HS-5 (cell line): ENCODE data around the gene DPM1.
"Not testable (repeated sequence)": the region's sequence is repeated elsewhere in the genome, so short reads cannot be mapped to it uniquely, and the experiment has no call there.

Source experiments
- DNase-seq: peaks from one replicate; pipeline ENCODE4 v3.0.0-alpha.2; 2012; ENCODE audit warnings: low read depth

DPM1 gene

GRCh38 chr20:50978533-50978932, 20.2 kb upstream of the DPM1 start:
- DNase-seq = not testable (repeated sequence)

DNA sequence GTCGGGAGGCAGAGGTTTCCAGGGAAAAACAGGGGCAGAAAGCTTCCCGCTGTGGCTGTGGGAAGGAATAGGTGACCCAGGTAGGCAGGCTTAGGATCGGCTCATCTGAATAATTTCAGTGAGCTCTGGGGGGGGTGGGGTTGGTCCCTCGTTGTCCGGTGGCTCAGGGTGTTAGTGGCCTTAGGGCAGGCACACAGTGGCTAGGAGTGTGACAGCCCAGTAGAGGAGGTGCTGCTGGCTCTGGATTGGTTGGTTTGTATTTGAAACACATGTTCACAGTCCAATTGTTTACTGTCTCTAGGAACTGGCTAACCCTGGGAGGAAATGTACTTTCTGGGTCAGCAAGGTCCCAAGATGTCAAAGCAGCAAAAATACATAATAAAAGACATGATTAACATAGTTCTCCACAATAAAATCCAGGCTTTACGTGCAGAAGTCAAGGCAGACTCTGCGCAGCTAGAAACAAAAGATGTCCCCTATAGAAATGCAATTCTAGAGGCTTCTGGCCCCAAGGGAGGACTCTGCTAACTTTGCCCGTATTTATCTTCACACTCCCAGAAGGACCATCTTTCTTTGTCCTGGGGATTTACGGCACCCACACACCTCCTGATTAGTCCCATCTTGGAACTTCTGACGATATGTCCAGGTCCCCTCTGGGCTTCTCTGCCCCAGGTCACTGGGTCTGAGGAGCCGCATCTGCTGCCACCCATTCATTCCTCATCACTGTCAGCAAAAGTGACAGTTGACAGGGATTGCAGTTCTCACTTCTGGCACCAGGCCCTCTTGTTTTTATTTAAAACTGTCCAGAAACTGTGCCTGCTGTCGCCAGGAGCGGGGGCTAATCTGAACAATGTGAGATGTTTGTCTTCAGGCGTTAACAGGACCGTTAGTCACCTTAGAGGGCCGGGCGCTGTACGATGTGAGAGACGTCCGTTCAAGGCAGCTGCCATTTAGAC, 19.0 kb upstream of the DPM1 start:
- no peak for DNase-seq

DNA sequence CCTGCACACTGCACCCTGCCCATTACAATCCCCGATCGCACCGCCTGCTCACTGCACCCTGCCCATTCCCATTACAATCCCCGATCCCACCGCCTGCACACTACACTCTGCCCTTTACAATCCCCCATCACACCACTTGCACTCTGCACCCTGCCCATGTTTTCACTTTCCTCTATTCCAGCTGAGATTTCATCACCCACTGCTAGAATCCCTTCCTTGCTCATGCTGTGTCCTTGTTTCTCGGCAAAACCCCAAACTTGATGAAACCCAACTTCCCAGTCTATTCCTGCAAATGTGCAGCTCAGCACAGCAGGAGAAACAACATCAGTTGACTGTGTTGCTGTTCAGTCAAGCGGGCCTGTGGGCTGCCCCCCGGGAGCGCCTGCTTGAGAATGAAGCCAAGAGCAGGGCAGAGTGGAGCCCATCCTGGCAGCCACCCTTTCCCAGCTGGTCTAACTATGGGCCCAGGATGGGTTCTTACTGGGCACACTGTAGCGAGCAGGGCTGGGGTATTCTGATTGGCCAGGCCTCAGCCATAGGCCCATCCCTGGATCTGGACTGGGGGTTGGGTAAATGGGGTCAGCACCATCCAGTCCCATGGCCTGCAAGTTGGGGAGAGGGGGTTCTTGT, 17.5 kb upstream of the DPM1 start:
- no peak for DNase-seq

GRCh38 chr20:50969912-50970311, 11.6 kb upstream of the DPM1 start:
- DNase-seq = no peak

DNA sequence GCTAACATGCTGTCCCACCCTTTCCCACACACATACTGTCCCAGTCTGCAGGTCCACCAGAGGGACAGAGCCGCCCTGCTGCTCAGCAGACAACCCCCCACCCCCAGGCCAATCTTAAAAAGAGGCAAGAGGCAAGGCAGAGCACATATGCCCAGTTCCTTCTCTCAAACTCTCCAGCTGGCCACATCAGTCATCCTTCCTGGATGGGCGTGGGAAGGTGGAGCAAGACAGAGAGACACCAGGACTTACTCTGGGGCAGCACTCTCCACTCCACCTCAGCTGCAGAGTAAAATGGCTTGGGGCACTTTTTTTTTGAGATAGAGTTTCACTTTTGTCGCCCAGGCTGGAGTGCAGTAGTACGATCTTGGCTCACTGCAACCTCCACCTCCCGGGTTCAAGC, 11.1 kb upstream of the DPM1 start:
- no peak for DNase-seq

GRCh38 chr20:50968289-50968688, 10.0 kb upstream of the DPM1 start:
- no peak for DNase-seq

DNA sequence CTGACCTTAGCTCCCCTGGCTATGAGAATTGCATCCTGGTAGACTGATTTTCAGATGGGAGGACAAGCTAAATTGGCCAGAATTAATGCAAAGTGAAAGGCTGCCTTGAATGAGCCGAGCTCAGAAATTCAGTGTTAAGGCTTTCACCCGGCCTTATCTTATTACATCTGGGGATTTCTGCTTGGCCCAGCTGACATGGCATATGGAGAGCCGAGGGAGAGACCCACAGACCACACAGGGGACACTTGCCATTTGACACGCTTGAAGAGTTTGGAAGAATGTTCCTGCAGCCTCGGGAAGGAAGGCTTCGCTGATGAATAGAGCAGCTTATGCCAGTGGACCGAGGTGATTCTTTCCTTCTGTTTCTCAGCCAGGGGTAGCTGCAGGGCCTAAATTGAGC, 9.3 kb upstream of the DPM1 start:
- DNase-seq = no peak

DNA sequence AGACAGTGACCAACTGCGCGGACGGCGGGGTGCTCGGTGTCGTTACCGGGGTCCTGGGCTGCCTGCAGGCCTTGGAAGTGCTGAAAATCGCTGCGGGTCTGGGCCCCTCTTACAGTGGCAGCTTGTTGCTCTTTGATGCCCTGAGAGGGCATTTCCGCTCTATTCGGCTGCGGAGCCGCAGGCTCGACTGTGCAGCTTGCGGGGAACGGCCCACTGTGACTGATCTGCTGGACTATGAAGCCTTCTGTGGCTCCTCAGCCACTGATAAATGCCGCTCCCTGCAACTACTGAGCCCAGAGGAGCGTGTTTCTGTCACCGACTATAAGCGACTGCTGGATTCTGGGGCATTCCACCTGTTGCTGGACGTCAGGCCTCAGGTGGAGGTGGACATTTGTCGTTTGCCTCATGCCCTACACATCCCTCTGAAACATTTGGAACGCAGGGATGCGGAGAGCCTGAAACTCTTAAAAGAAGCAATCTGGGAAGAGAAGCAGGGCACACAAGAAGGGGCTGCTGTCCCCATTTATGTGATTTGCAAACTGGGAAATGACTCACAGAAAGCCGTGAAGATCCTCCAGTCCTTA, 1.3 kb upstream of the DPM1 start:
- no peak for DNase-seq

GRCh38 chr20:50958615-50959542, 547 bp upstream of the DPM1 start, which contains the start of gene MOCS3:
Gene MOCS3, plus strand, starts transcription at chr20:50958818. Its CDS starts 25 bp downstream, at chr20:50958843.
- DNase-seq = peak; percentile 100

DNA sequence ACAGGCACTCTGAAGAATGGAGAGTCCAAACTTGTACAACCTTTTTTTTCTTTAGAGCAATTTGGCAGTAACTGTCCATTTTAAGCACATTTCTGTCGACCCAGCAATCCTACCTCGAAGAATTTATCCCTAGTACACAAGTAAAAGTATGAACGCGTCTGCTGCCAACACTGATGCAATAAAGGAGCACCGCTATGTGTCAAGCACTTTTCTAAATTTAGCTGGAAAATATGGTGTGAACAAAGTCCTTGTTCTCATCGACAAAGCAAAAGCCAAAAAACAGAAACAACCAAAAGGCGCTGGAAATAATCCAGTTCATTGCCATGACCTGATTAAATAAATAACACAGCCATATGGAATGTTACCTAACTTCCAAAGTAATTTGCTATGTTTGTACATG, 1.1 kb downstream of the DPM1 start:
- DNase-seq = peak; percentile 28

- no peak for DNase-seq
These were observed 4.5 kb downstream of the DPM1 start for GRCh38 chr20:50953821-50954220.

DNA sequence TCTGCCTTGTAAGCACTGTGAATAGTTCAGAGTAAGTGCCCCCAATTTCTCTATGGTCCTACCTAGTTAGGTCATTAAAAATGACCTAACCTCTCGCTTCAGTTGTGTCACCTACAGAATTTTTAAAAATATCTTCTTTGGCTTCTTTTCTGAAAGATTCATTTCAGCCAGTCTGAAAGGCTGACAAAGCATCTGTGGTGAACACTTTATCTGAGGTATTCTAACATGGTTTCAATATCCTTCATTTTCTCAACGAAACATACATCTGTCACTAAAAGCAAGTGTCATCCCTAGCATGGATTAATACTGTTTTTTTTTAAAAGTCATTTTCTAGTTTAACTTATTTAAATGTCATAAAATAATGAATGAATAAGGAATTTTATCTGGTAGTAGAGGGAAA, 5.1 kb downstream of the DPM1 start:
- DNase-seq = no peak

GRCh38 chr20:50948132-50948785, 10.1 kb downstream of the DPM1 start:
- DNase-seq = no peak

- no peak for DNase-seq
These were observed 15.3 kb downstream of the DPM1 start for GRCh38 chr20:50943069-50943468.

DNA sequence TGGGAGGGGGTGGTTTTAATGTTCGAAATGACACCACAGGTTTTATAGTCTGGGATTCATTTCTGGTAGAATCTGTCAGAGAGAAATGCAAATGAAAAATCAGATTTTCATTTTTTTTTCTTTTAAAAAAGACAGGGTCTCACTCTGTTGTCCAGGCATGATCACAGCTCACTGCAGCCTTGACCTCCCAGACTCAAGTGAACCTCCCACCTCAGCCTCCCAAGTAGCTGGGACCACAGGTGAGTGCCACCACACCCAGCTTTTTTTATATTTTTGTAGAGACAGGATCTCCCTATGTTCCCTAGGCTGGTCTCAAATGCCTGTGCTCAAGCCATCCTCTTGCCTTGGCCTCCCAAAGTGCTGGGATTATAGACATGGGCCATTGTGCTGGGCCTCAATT, 24.7 kb downstream of the DPM1 start:
- no peak for DNase-seq

DNA sequence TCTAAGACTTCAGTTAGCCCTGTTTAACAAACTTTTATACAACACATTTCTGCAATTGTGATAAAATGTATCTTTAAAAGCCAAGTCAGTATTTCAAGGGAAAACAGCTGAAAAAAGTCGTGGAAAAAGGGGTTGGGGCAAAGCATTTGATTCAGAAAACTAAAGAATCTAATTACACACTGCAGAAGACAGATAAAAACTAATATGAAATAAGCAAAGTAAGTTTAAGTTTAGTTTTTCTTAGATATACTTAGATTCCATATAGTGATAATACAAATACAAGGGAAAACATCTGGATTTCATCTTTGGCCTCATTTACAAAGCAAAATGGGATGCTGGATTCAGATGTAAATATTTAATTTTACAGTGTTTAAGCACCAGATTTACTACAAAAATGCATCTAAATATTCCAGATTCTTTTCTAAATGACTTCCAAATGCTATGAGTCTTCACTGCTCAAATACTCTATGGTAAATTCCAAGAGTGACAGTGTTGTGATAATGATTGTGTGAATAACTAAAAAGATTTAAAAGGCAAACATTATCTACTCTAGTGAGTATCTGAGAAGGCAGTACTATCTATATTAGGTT, 25.5 kb downstream of the DPM1 start:
- DNase-seq = no peak

DNA sequence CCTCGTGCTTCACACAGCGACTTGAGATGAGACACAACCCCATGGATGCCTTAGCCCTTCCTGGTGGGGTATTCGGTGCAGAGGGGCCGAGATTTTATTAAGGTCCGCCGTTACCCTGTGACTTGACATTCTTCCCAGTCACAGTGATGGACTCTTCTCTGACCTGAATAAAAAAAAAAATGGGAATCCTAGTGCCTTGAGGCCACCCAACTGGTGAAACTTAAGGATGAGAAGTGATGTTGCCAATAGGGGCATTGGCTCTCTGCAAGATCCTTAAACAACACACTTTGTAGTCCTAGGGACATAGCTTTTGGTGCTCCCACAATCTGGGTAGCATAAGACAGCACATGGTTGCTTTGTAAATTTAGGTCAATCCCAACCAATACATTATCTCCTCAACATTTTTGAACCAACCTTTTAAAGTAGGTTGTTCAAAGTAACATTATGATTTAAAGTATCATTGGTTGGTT, 26.3 kb downstream of the DPM1 start:
- DNase-seq = no peak

DNA sequence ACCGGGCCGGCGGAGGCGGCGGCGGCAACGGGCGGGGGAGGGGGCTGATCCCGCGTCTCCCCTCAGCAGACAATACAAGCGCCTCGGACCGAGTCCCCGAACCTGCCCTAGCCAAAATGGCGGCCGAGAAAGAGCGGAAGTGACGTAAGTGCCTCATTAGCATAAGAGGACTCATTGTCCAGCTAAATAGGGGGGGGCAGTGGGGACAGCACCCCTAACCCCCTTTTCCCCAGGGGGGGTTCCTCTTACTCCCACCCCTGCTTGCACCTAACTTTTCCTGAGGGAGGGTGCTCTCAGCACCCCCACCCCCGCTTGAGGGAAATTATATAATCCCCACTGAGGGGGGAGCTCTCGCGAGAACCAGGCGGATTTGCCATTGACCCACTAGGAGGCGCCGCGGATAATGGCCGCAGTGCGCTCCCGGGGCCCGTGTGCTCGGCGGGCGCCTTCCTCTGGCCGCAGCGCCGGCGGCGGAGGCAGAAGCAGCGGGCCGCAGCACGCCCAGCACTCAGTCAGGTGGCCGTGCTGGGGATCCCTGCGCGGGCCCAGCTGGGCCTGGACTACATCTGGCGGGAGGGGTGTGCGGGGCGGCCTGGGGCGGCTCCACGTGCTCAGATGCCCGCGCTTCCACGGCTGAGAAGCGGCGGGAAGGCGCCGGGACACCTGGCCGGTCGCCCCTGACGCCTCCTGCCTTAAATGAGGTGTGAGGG, 26.9 kb downstream of the DPM1 start, which contains the start of gene ADNP:
Gene ADNP (minus strand): TSS at position 132 of the 710 bp plus-strand sequence. CDS start 27,441 bp downstream, outside the sequence.
- DNase-seq = peak; percentile 98

DNA sequence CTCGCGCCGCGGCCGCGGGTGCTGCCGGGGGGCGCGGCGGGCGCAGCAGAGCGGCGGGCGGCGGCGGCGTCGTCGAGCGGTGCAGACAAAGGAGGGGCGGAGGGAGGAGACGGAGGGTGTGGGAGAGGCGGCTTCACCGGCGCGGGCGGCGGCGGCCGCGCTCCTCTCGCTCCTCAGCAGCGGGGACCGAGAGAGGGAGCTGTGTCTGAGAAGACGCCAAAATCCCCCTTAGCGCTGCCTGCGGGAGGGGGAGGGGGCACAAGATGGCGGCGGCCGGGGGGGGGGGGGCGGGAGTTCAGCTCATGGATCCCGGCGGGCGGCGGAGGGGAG, 27.4 kb downstream of the DPM1 start:
- no peak for DNase-seq
